HCT116 (cell line): ENCODE results near the gene PDGFA. TPM values are rescaled to one million over a fixed set of nuclear protein-coding genes. Genes with fewer than 3 reads are reported as not detected.

ENCODE experiments used
- ATAC-seq: fragments of 200-7000 bp; cut with Tn5 transposase; 2 replicates; pipeline ENCODE4 v1.9.1; 2020; ENCODE audit warnings: mild to moderate bottlenecking, moderate library complexity
- BruUV-seq: library from RNA; stranded (reverse); fragments of 400-500 nt; replicated peaks from 2 replicates; lab custom pipeline; 2021; lab: Mats Ljungman, UMichigan
- CTCF ChIA-PET: fragments of 300-600 bp; sonication (Branson Sonifier 250); formaldehyde crosslinking; loops from one replicate; lab custom pipeline; 2021; ENCODE audit warnings: antibody characterized with exemption; lab: Charles Lee
- POLR2A ChIA-PET: fragments of 300-600, 350-600 bp; sonication (Branson Sonifier 250); formaldehyde crosslinking; loops from one replicate; lab custom pipeline; 2021; ENCODE audit warnings: antibody characterized with exemption; lab: Charles Lee
- RAD21 ChIA-PET, 2 experiments: fragments of 300-600 bp; sonication (Branson Sonifier 250); formaldehyde crosslinking; loops; one replicate each; lab custom pipeline; 2023; ENCODE audit warnings: low total read pairs in 2 of 2; ENCODE audit not compliant: uncharacterized antibody in 2 of 2, unreplicated experiment in 2 of 2, low non-redundant PET in 1 of 2; lab: Charles Lee
- DNase-seq: peaks from one replicate; pipeline ENCODE4 v3.0.0-alpha.2; 2010; ENCODE audit warnings: low read depth, low spot score
- H2AFZ ChIP-seq: fragments of 200-600 bp; shearing (Covaris generic), sonication (generic); 2 replicates; pipeline ENCODE4 v1.6.1; 2017; ENCODE audit warnings: low read depth, mixed run types, mixed read lengths, antibody characterized with exemption, low read length; ENCODE audit not compliant: poor library complexity, severe bottlenecking
- H3K27ac ChIP-seq: 2 replicates; pipeline ENCODE4 v1.5.1; 2012; ENCODE audit warnings: low read depth, low read length
- H3K27me3 ChIP-seq: fragments of 200-600 bp; sonication (generic); 2 replicates; pipeline ENCODE4 v1.6.1; 2016; ENCODE audit warnings: mixed run types, low read length, mixed read lengths; ENCODE audit not compliant: insufficient read depth
- H3K36me3 ChIP-seq, 2 experiments: fragments of 200-500 bp in 1 of 2; fragments of 200-600 bp in 1 of 2; sonication (Bioruptor generic) in 1 of 2; sonication (generic) in 1 of 2; 2 replicates each; pipeline versions ENCODE4 v1.5.1 to v1.6.1; 2014 to 2016; ENCODE audit warnings: low read length in 2 of 2, inconsistent platforms in 1 of 2, mixed read lengths in 1 of 2, mixed run types in 1 of 2; ENCODE audit not compliant: insufficient read depth in 2 of 2, control insufficient read depth in 1 of 2
- H3K4me1 ChIP-seq, 2 experiments: fragments of 200-600 bp in 1 of 2; sonication (generic) in 1 of 2; 2 replicates each; pipeline versions ENCODE4 v1.5.1 to v1.6.1; 2012 to 2017; ENCODE audit warnings: low read length in 2 of 2, inconsistent platforms in 1 of 2, mild to moderate bottlenecking in 1 of 2, mixed read lengths in 1 of 2, mixed run types in 1 of 2, moderate library complexity in 1 of 2; ENCODE audit not compliant: insufficient read depth in 2 of 2, control insufficient read depth in 1 of 2
- H3K4me2 ChIP-seq: fragments of 200-600 bp; sonication (generic); 2 replicates; pipeline ENCODE4 v1.6.1; 2017; ENCODE audit warnings: mixed run types, low read length, mixed read lengths
- H3K4me3 ChIP-seq, 2 experiments: fragments of 200-600 bp in 1 of 2; sonication (generic) in 1 of 2; replicated peaks in 1 of 2; 2 replicates each; pipeline ENCODE4 v1.5.1; 2011 to 2016; ENCODE audit warnings: low read length in 2 of 2, control low read depth in 1 of 2, low read depth in 1 of 2, mild to moderate bottlenecking in 1 of 2, mixed read lengths in 1 of 2, mixed run types in 1 of 2
- H3K79me2 ChIP-seq: fragments of 200-600 bp; sonication (generic); 2 replicates; pipeline ENCODE4 v1.6.1; 2017; ENCODE audit warnings: mild to moderate bottlenecking, mixed run types, low read length, moderate library complexity, mixed read lengths; ENCODE audit not compliant: insufficient read depth
- H3K9ac ChIP-seq: fragments of 200-600 bp; sonication (generic); 2 replicates; pipeline ENCODE4 v1.6.1; 2016; ENCODE audit warnings: low read length, mixed read lengths
- H3K9me2 ChIP-seq: fragments of 200-600 bp; sonication (generic), shearing (Covaris generic); 2 replicates; pipeline ENCODE4 v1.6.1; 2017; ENCODE audit warnings: mixed run types, mild to moderate bottlenecking, moderate library complexity; ENCODE audit not compliant: insufficient read depth
- H3K9me3 ChIP-seq, 2 experiments: fragments of 200-500 bp in 1 of 2; fragments of 200-600 bp in 1 of 2; sonication (Bioruptor generic) in 1 of 2; sonication (generic) in 1 of 2; 2 replicates each; pipeline ENCODE4 v1.6.1; 2014 to 2017; ENCODE audit warnings: low read length in 2 of 2, mixed read lengths in 2 of 2, inconsistent platforms in 1 of 2, low read depth in 1 of 2, mild to moderate bottlenecking in 1 of 2, mixed run types in 1 of 2, moderate library complexity in 1 of 2; ENCODE audit not compliant: control insufficient read depth in 1 of 2, insufficient read depth in 1 of 2
- H4K20me1 ChIP-seq: fragments of 200-600 bp; sonication (generic), shearing (Covaris generic); 2 replicates; pipeline ENCODE4 v1.6.1; 2017; ENCODE audit warnings: mixed run types, mild to moderate bottlenecking, moderate library complexity; ENCODE audit not compliant: insufficient read depth
- CEBPB ChIP-seq: IDR thresholded peaks from 2 replicates; pipeline ENCODE4 v1.6.1; 2012; ENCODE audit warnings: low read depth
- EZH2phosphoT487 ChIP-seq: fragments of 200-600 bp; IDR thresholded peaks from 2 replicates; pipeline ENCODE4 v1.6.1; 2018; ENCODE audit warnings: antibody characterized with exemption, borderline replicate concordance
- FOSL1 ChIP-seq: IDR thresholded peaks from 2 replicates; pipeline ENCODE4 v1.6.1; 2012; ENCODE audit warnings: low read depth
- JUND ChIP-seq: IDR thresholded peaks from 2 replicates; pipeline ENCODE4 v1.6.1; 2012
- RAD21 ChIP-seq: IDR thresholded peaks from 2 replicates; pipeline ENCODE4 v1.6.1; 2012; ENCODE audit warnings: low read depth, mild to moderate bottlenecking
- SIN3A ChIP-seq: IDR thresholded peaks from 2 replicates; pipeline ENCODE4 v1.6.1; 2012; ENCODE audit warnings: low read depth
- SP1 ChIP-seq: IDR thresholded peaks from 2 replicates; pipeline ENCODE4 v1.6.1; 2012; ENCODE audit warnings: low read depth
- SRF ChIP-seq: IDR thresholded peaks from 2 replicates; pipeline ENCODE4 v1.6.1; 2012; ENCODE audit warnings: low read depth
- TCF7L2 ChIP-seq: IDR thresholded peaks from 2 replicates; pipeline ENCODE4 v1.7.0; 2011; ENCODE audit warnings: borderline replicate concordance, inconsistent platforms; ENCODE audit not compliant: insufficient read depth, insufficient read length; ENCODE audit errors: extremely low read depth
- YY1 ChIP-seq: IDR thresholded peaks from 2 replicates; pipeline ENCODE4 v1.6.1; 2011; ENCODE audit warnings: low read length, low read depth, moderate library complexity, mild to moderate bottlenecking; ENCODE audit not compliant: insufficient replicate concordance; ENCODE audit errors: extremely low read depth
- ZNF274 ChIP-seq: fragments of 200-500 bp; sonication (Bioruptor generic); IDR thresholded peaks from 2 replicates; pipeline ENCODE4 v1.6.1; 2014; ENCODE audit warnings: mild to moderate bottlenecking, low read depth, low read length, inconsistent platforms
- intact Hi-C: fragments of 100-400 bp; cut with micrococcal nuclease; formaldehyde crosslinking; loops from 2 replicates; pipeline ENCODE4 v1.10.0; 2022
- total RNA-seq: library from RNA; stranded (reverse); gene quantifications from one replicate; pipeline ENCODE4 v1.2.1, GENCODE V29; 2021; ENCODE audit not compliant: unreplicated experiment
- TF ChIP-seq, protein P1 (sequence below): IDR thresholded peaks from 2 replicates; pipeline ENCODE4 v1.6.1; 2012
- TF ChIP-seq, protein P2 (sequence below): IDR thresholded peaks from 2 replicates; pipeline ENCODE4 v1.6.1; 2012
- TF ChIP-seq, protein P3 (sequence below), 3 experiments: fragments of 200-600 bp in 1 of 3; sonication (generic) in 1 of 3; IDR thresholded peaks in 2 of 3; conservative IDR thresholded peaks in 1 of 3; 2 replicates each; pipeline ENCODE4 v1.5.1; 2012 to 2017; ENCODE audit warnings: low read depth in 2 of 3, low read length in 2 of 3, antibody characterized with exemption in 1 of 3, borderline replicate concordance in 1 of 3, control low read depth in 1 of 3, mild to moderate bottlenecking in 1 of 3, mixed read lengths in 1 of 3, mixed run types in 1 of 3, moderate library complexity in 1 of 3; ENCODE audit not compliant: insufficient read depth in 1 of 3

Gene PDGFA
- total RNA-seq, 1 experiment from 2014 or later = 44.7 TPM

DNA sequence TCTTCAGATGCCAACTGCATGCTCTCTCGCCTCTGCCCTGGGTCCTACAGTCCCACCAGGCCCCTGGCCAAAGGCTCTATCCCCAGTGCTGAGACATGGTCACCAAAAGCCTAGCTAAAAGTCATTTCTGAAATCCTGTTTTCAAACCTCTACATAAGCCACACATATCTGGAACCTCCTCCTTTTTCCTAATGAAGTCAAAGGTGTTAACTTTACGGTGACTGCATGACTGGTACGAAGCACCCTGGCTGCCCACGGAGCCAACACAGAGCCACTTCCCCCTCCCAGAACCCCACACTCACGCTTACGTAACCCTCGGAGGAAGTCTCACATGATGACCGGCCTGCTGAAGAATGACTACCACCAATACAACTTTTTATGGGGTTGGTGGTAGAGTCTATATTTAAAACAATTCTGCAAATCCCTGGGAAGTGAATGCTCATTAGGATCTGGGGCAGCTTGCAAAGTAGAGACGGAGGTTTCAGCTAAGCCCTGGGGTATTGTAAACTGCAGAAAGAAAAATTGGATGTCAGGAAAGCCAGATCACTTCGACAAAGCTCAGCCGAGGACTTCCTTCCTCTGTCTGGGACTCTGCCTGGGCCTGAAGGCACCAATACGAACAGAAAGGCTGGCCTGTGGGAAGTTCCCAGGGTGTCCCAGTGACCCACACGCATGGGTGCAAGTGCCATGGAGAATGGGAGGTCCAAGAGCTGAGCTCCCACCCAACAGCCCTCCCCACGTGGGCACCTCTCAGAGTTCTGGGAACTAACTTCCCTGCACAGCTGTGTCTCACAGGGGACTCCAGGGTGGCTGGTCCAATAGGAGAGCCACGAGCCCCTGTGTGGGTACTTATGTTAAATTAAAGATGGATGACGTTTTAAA lies 50.7 kb downstream of the PDGFA start:
- BruUV-seq = no TSS peak
- no peak for ATAC-seq
- Histone ChIP-seq H3K9ac (no peak overlapping the region), H3K4me3 (no peak overlapping the region), H3K36me3 (no peaks in the 10 kb centered on the region), H2AFZ (no peak overlapping the region), H3K79me2 (no peaks in the 10 kb centered on the region), H3K27me3 (no peaks in the 10 kb centered on the region), H4K20me1 (no peaks in the 10 kb centered on the region), H3K9me3 (peaks cover 0 to 3% of the 10 kb centered on the region in 2 experiments; a peak in 1 of 4 replicates), H3K9me2 (no peaks in the 10 kb centered on the region), H3K4me1 (no peaks in the 10 kb centered on the region), H3K4me2 (no peak overlapping the region), H3K27ac (no peak overlapping the region)
- no peak for DNase-seq
- ChIA-PET POLR2A (no interaction called here), RAD21 (no interaction called here), CTCF (no interaction called here)
- TF ChIP-seq, protein P1, sequence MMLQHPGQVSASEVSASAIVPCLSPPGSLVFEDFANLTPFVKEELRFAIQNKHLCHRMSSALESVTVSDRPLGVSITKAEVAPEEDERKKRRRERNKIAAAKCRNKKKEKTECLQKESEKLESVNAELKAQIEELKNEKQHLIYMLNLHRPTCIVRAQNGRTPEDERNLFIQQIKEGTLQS = no peak
- TF ChIP-seq, protein P2, sequence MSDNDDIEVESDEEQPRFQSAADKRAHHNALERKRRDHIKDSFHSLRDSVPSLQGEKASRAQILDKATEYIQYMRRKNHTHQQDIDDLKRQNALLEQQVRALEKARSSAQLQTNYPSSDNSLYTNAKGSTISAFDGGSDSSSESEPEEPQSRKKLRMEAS = no peak
- TF ChIP-seq CEBPB (no peak), SP1 (no peak), SIN3A (no peak), RAD21 (no peak), SRF (no peak), JUND (no peak), TCF7L2 (no peak), FOSL1 (no peak), ZNF274 (no peak), EZH2phosphoT487 (no peak), YY1 (no peak)
- TF ChIP-seq, protein P3, sequence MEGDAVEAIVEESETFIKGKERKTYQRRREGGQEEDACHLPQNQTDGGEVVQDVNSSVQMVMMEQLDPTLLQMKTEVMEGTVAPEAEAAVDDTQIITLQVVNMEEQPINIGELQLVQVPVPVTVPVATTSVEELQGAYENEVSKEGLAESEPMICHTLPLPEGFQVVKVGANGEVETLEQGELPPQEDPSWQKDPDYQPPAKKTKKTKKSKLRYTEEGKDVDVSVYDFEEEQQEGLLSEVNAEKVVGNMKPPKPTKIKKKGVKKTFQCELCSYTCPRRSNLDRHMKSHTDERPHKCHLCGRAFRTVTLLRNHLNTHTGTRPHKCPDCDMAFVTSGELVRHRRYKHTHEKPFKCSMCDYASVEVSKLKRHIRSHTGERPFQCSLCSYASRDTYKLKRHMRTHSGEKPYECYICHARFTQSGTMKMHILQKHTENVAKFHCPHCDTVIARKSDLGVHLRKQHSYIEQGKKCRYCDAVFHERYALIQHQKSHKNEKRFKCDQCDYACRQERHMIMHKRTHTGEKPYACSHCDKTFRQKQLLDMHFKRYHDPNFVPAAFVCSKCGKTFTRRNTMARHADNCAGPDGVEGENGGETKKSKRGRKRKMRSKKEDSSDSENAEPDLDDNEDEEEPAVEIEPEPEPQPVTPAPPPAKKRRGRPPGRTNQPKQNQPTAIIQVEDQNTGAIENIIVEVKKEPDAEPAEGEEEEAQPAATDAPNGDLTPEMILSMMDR (IDR thresholded peaks at IDR 0.05 in 2 of 3, conservative IDR thresholded peaks at IDR 0.05 in 1 of 3; ENCODE audit: borderline replicate concordance in 1 of 3, insufficient read depth in 1 of 3, low read depth in 2 of 3, low read length in 2 of 3) = no peak
- intact Hi-C loops = no loop called here
